Neutrophil (primary cell): Measurements from ENCODE around the gene CD247.

Source experiments
- H3K27ac ChIP-seq: fragments of 200-600 bp; sonication (generic); 2 replicates; pipeline ENCODE4 v1.5.1; 2016; ENCODE audit warnings: mild to moderate bottlenecking, moderate library complexity
- H3K27me3 ChIP-seq: fragments of 200-600 bp; sonication (generic); 2 replicates; pipeline ENCODE4 v1.6.0; 2016; ENCODE audit warnings: mild to moderate bottlenecking
- H3K36me3 ChIP-seq: fragments of 200-600 bp; sonication (generic); 2 replicates; pipeline ENCODE4 v1.5.1; 2017
- H3K4me1 ChIP-seq, 2 experiments: fragments of 200-600 bp in 1 of 2; sonication (generic) in 1 of 2; 1 replicate in 1 of 2; 2 replicates in 1 of 2; pipeline versions ENCODE4 v1.5.1 to v1.6.1; 2013 to 2016; ENCODE audit warnings: low read depth in 1 of 2, low read length in 1 of 2, mild to moderate bottlenecking in 1 of 2, moderate library complexity in 1 of 2; ENCODE audit not compliant: control insufficient read depth in 1 of 2, insufficient read depth in 1 of 2
- H3K4me3 ChIP-seq, 2 experiments: fragments of 200-600 bp in 1 of 2; sonication (generic) in 1 of 2; 1 replicate in 1 of 2; 2 replicates in 1 of 2; pipeline ENCODE4 v1.5.1; 2013 to 2016; ENCODE audit warnings: low read depth in 1 of 2, low read length in 1 of 2, mild to moderate bottlenecking in 1 of 2, moderate library complexity in 1 of 2
- H3K9me3 ChIP-seq: fragments of 200-600 bp; sonication (generic); 2 replicates; pipeline ENCODE4 v1.5.1; 2016
- TF ChIP-seq, protein P1 (sequence below): fragments of 200-600 bp; sonication (generic); IDR thresholded peaks from 2 replicates; pipeline ENCODE4 v1.5.1; 2016; ENCODE audit warnings: antibody characterized with exemption

CD247 gene

GRCh38 chr1:167518331-167518700 is at the start of gene CD247:
CD247 (minus strand) TSS chr1:167518529; CDS start chr1:167518465, 64 bp downstream.
- Histone ChIP-seq H3K4me3 (no peak within 1 kb of the TSS), H3K9me3 (no peaks in the 10 kb centered on the region), H3K4me1 (no peaks in the 10 kb centered on the region), H3K36me3 (no peaks in the 10 kb centered on the region), H3K27ac (no peak within 1 kb of the TSS), H3K27me3 (no peaks in the 10 kb centered on the region)
- TF ChIP-seq, protein P1, sequence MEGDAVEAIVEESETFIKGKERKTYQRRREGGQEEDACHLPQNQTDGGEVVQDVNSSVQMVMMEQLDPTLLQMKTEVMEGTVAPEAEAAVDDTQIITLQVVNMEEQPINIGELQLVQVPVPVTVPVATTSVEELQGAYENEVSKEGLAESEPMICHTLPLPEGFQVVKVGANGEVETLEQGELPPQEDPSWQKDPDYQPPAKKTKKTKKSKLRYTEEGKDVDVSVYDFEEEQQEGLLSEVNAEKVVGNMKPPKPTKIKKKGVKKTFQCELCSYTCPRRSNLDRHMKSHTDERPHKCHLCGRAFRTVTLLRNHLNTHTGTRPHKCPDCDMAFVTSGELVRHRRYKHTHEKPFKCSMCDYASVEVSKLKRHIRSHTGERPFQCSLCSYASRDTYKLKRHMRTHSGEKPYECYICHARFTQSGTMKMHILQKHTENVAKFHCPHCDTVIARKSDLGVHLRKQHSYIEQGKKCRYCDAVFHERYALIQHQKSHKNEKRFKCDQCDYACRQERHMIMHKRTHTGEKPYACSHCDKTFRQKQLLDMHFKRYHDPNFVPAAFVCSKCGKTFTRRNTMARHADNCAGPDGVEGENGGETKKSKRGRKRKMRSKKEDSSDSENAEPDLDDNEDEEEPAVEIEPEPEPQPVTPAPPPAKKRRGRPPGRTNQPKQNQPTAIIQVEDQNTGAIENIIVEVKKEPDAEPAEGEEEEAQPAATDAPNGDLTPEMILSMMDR: no peak

DNA sequence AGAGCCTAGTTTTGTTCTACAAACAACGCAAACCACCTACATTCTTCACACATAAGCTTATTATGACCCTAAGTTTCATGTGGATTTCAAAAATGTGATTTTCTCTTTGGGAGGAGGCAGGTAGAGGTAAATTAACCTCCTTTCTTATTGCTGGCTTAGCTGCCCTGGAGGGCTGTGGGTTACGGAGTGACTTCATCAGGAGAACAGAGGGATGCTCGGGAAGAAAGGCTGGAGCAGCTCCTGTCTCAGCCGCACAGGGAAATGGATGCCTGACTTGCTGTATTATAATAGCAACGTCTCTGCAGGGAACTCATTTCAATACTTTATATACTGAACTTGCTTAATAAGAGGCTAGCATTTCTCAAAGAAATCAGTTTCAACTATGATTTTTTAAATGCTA is 49.3 kb upstream of the CD247 start:
- Histone ChIP-seq H3K4me1 (peaks cover 14 to 21% of the 10 kb centered on the region in 2 experiments), H3K36me3 (no peaks in the 10 kb centered on the region), H3K27ac (no peak overlapping the region), H3K9me3 (no peaks in the 10 kb centered on the region), H3K27me3 (no peaks in the 10 kb centered on the region), H3K4me3 (no peak overlapping the region)
- TF ChIP-seq, protein P1: no peak

DNA sequence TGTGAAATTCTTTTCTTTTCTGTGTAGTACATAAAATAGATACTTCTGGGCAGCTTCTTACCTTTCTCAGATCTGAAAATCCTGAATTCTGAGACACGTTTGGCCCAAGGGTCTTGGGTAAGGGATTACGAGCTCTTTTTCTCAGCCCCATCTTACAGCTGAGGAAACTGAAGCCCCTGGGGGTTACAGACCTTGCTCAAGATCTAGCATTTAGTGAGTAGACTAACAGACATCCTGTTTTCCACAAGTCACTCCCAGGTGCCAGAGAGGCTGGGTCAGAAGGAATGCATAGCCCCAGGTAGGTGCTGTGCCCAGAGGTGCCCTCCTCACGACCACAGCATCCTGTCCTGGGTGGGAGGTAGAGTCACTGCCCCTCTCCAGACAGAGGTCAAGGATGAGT is 48.4 kb upstream of the CD247 start:
- Histone ChIP-seq H3K27me3 (no peaks in the 10 kb centered on the region), H3K4me1 (peaks cover 14 to 21% of the 10 kb centered on the region in 2 experiments), H3K27ac (no peak overlapping the region), H3K9me3 (no peaks in the 10 kb centered on the region), H3K36me3 (no peaks in the 10 kb centered on the region), H3K4me3 (no peak overlapping the region)
- TF ChIP-seq, protein P1: no peak

- H3K4me3 ChIP-seq: no peak overlapping the region
Observed at GRCh38 chr1:167565922-167566321, 47.6 kb upstream of the CD247 start.

DNA sequence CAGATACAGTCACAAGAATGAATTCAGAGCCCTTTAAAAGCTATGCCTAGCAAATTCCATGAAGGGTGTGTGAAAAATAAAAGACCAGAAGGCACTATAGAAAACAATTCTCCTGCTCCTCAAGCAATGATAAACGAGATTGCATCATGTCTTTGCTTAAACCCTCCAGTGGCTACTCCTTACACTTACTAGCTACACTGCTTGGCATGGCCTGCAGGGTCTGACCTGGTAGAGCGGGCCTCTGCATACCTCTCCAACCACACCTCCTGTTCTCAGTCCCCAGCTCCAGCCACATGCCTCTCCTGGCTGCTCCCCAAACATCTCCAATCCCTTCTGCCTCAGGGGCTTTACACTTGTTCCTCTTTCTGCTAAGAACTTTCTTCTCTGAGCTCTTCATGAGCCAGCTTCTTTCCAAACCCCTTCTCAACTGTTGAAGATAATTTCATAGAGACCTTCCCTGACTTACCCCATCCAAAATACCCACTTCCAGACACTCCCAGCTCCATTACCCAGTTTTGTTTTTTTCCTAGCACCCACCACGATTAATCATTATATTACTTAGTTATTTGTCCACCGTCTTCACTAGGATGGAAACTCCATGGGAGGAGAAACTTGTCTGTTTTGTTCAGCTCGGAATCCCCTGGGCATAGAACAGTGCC is 46.4 kb upstream of the CD247 start:
- Histone ChIP-seq H3K4me3 (no peak overlapping the region), H3K4me1 (peaks cover 14 to 21% of the 10 kb centered on the region in 2 experiments), H3K9me3 (no peaks in the 10 kb centered on the region), H3K27me3 (no peaks in the 10 kb centered on the region), H3K36me3 (no peaks in the 10 kb centered on the region), H3K27ac (no peak overlapping the region)
- TF ChIP-seq, protein P1: no peak

More at GRCh38 chr1:167565922-167566321, 47.6 kb upstream of the CD247 start:
- no peaks in the 10 kb centered on the region for H3K27me3 ChIP-seq
- H3K36me3 ChIP-seq: no peaks in the 10 kb centered on the region
- H3K27ac ChIP-seq: no peak overlapping the region
- TF ChIP-seq, protein P1: no peak
- H3K4me1 ChIP-seq: peaks cover 14 to 21% of the 10 kb centered on the region in 2 experiments
- no peaks in the 10 kb centered on the region for H3K9me3 ChIP-seq
